Renal cortical epithelial cell (primary cell): ENCODE results near the gene IL3. TPM values are rescaled to one million over a fixed set of nuclear protein-coding genes. Genes with fewer than 3 reads are reported as not detected.

Experiments
- DNase-seq: peaks from one replicate; pipeline ENCODE4 v3.0.0-alpha.2; 2011; ENCODE audit warnings: low read depth
- total RNA-seq: library from RNA; depleted of rRNA; stranded (reverse); fragments of >200 nt; gene quantifications from 2 replicates; pipeline ENCODE4 v1.2.3, GENCODE V29; 2014

IL3 gene
- total RNA-seq, 1 donor from 2014 or later, result not detected

- DNase-seq, result no peak
These were observed 35.0 kb upstream of the IL3 start for GRCh38 chr5:132025403-132025971.

- no peak for DNase-seq
These were observed 33.9 kb upstream of the IL3 start for GRCh38 chr5:132026516-132027008.

- DNase-seq, result no peak
These were observed 33.4 kb upstream of the IL3 start for GRCh38 chr5:132027027-132027426.

GRCh38 chr5:132029609-132030330 is 30.7 kb upstream of the IL3 start:
- no peak for DNase-seq

GRCh38 chr5:132030610-132031009 is 29.8 kb upstream of the IL3 start:
- DNase-seq, result no peak

- DNase-seq, result no peak
These were observed 28.3 kb upstream of the IL3 start for GRCh38 chr5:132032196-132032595.

- DNase-seq, result no peak
These were observed 27.3 kb upstream of the IL3 start for GRCh38 chr5:132033122-132033521.

- no peak for DNase-seq
These were observed 23.1 kb upstream of the IL3 start for GRCh38 chr5:132037353-132037752.

GRCh38 chr5:132044207-132044606 is 16.2 kb upstream of the IL3 start:
- no peak for DNase-seq

GRCh38 chr5:132046880-132047299 is 13.6 kb upstream of the IL3 start:
- no peak for DNase-seq

GRCh38 chr5:132049093-132049492 is 11.4 kb upstream of the IL3 start:
- DNase-seq, result no peak

GRCh38 chr5:132049559-132049958 is 10.9 kb upstream of the IL3 start:
- no peak for DNase-seq

GRCh38 chr5:132050136-132050535 is 10.3 kb upstream of the IL3 start:
- DNase-seq, result no peak

- no peak for DNase-seq
These were observed 9.5 kb upstream of the IL3 start for GRCh38 chr5:132050661-132051552.

- no peak for DNase-seq
These were observed 7.9 kb upstream of the IL3 start for GRCh38 chr5:132052520-132052919.

GRCh38 chr5:132053483-132053882 is 7.0 kb upstream of the IL3 start:
- DNase-seq, result no peak

- no peak for DNase-seq
These were observed 6.3 kb upstream of the IL3 start for GRCh38 chr5:132054031-132054696.

GRCh38 chr5:132054697-132055440 is 5.6 kb upstream of the IL3 start:
- DNase-seq, result no peak

GRCh38 chr5:132055441-132055807 is 5.0 kb upstream of the IL3 start:
- no peak for DNase-seq

GRCh38 chr5:132055808-132056609 is 4.4 kb upstream of the IL3 start:
- no peak for DNase-seq
